NCI-H1092 (cell line): ENCODE results near the gene DOCK1.

Experiments used
- DNase-seq: peaks from one replicate; lab custom pipeline; 2025; lab: John Stamatoyannopoulos, UW

The DOCK1 gene

DNA sequence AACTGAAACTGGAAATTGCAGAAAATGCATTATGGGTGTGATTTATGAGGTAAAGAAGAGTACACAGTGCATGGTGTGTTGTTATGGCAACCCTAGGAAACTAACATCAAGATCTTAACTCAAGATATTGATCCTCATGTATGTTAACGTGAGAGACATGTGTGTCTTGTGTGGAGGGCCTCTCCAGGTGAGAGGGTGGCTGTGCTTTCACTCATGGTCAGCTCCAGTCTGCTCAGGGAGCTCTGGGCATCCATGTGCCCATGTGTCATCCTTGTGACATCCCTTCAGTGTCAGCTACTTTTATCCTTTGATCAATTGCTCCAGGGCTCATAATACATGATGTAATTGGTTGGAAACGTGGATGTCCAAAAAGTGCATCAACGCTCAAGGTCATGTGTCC, 316.1 kb downstream of the DOCK1 start:
- no peak for DNase-seq

DNA sequence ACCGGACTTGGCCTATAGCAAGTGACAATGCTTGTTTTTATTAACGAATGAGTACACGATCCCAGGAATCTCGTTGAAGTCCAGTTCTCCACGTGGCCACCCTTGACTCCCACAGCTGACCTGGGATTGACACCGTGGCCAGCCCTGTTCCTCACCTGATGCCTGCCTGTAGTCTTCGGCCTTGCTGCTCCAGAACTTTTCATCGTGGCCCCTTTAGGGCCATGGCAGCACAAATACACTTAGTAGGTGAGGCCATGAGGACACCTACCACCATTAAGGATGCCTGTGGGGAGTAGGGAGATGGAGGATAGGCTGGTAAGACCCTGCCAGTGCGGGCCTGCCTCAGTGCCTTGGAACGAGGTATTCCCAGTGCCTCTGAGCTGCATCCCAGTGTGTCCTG, 321.8 kb downstream of the DOCK1 start:
- no peak for DNase-seq

DNA sequence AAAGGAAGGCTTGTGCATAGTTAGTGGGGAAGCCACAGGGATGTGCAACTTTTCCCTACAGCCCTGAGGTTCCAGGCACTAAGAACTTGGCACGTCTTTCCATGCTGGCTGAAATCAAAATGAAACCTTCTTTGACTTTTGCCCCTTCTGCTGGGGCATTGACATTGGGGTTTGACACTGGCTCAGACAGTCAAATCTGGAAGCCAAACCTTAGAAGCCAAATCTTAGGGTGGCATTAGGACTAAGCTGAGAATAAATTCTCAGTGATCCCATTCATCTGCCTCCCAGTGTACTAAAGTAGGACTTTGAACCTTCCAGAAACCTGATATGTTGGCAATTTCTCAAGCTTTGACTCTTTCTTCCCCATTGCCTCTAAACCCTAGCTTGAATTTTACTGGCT, 322.4 kb downstream of the DOCK1 start:
- no peak for DNase-seq

DNA sequence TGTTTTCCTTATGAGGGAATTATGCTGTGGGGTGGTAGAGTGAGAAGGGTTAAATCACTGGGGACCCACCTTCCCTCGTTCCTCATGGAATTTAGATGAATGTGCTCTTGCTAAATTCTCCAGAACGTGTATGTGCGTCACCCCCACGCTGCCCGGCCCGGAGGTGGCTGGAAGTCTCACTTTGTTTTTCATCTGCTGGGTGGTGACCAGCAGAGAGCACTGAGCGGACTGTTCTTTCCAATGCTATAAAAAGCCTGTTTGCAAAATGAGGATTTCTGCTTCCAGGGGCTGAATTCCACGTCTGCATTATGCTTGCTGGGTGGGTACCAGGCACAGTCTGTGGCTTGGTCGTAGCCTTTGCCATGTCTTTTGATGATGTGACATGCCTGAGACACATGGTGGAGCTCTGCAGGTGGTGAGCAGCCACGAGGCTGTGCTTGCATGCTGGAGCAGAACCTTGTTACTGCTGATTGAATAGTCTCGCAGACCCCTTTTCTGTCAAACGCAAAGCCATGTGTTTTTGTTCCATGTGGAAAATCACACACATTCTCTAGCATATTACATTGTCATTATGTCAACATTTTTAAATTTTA, 323.1 kb downstream of the DOCK1 start:
- DNase-seq = no peak

DNA sequence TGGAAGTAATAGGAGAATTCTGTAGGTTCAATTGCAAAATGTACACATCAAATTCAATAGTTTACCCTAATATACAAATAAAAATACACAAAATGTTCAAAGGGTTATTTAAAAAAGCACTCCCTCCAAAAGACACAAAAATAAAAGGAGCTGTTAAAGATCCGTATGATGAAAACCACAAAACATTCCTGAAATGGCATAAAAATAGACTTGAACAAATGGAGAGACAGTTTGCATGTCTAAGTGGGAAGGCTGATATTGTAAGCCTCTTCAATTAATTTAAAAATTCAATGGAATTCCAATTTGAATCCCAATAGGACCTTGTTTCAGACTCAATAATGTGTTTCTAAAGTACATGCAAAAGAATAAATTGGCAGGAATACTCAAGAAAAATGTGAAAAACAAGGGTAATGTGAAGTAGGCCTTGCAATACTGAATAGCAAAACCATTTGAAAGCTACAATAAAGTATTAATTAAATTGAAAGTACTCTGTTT, 329.1 kb downstream of the DOCK1 start:
- no peak for DNase-seq

DNA sequence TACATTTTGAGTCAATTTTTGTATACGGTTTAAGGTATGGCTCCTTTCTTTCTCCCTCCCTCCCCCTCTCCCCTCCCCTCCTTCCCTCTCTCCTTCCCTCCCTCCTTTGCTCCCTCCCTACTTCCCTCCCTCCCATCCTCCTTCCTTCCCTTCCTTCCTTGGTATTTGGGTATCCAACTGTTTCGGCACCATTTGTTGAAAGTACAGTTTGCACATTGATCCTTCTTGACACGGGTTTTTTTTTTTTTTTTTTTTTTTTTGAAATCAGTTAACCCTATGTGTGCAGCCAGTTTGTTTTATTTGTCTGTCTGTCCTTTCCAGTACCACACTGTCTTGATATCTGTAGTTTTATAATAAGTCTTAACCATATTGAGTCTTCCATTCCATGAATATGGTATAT, 331.0 kb downstream of the DOCK1 start:
- DNase-seq = no peak

DNA sequence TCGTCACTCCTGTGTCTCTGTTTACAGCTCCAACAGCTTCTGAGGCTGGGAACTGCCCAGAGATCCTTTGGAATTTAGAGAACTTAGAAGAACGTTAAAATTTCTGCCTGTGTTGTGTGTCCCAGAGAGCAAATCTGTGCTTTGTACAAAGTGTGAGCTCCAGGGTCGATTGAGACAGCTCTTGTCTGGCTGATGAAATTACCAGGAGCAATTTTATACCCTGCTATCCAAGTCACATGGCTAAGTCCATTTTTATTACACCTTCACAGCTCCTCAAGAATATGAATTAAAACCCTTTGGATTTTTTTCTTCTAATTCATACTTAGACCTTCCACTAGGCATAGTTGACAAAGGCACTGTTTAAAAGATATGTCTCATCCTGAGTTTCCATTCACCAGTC, 337.7 kb downstream of the DOCK1 start:
- DNase-seq = no peak

DNA sequence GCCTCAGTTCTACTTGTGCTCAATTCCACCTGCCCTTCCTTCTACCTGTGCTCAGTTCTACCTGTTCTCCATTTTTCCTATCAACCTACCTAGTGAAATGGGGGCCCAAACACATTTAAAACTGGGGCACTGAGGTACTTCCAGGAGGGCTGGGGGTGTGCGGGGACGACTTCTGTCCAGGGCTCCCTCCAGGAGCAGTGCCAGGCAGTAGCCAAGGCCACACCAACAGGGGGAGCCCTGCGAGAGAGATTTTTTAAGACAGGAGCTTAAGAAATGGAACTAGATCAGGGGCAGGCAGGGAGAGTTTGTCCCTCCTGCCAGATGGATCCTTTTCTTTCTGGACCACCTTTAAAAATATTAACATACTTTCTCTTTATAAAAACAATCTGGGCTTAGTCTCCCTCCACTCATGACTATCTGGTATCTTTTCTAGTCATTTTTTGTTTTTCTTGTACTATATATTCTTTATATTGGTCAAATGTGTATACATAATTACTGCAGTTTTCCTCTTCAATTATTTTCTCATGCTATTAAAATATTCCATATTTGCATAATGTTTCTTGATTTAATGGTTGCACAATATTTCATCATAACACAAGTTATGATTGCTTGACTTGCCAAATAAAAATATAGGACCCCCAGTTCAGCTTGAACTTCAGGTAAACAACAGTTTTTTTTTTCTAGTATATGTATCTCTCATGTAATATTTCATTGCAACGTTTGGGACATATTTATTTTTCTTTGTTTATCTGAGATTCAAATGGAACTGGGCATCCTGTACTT, 338.5 kb downstream of the DOCK1 start:
- no peak for DNase-seq

DNA sequence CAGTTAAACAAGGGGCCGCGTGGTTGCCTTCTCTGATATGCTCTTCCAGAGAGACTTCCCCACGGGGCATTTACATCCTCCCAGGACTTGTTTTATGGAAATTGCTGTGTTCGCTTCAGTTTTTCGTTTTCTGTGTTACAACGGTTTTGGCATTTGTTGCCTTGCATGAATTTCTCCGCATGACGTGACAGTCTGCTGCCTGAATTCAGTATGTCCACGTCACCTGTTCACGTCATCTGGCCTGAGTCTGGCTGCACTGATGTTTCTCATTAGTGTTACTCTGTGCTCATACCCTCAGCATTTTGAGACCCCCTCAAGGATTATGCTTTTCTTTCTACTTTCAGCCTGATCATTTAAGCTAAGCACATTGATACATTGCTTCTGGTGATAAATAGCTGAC, 340.2 kb downstream of the DOCK1 start:
- DNase-seq = no peak

DNA sequence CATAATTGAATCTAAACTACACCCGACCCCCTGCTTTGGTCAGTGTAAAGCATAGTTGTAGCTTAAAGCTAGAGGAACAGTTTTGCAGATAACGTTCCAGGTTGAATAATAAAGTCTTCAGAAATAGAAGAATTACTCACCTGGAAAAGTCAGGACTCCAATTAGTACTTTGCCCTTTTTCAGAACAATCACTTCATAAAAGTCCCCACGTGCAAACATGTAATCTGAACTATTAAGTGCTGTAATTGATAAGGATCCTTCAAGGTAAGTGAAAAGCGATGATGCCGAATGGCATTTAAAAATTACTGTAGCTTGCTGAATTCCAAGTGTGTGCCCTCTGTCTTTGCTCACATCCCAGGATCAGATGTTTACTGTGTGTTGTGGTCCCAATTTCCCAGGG, 344.8 kb downstream of the DOCK1 start:
- no peak for DNase-seq

DNA sequence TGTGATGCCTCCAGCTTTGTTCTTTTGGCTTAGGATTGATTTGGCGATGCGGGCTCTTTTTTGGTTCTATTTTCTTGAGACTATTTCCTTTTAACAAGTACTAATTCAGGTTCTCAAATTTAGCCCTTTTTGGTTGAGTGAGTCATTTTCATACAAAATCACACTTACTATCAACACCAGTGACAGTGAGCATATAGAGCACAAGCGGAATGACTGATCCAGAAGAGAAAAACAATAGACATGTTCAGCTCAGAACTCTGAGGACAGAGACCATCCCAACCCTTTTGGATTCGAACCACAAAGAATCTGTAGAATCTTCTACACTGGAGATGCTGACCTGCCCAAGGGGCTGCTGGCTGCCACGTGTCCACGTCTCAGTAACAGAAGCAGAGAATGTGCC, 347.6 kb downstream of the DOCK1 start:
- no peak for DNase-seq

DNA sequence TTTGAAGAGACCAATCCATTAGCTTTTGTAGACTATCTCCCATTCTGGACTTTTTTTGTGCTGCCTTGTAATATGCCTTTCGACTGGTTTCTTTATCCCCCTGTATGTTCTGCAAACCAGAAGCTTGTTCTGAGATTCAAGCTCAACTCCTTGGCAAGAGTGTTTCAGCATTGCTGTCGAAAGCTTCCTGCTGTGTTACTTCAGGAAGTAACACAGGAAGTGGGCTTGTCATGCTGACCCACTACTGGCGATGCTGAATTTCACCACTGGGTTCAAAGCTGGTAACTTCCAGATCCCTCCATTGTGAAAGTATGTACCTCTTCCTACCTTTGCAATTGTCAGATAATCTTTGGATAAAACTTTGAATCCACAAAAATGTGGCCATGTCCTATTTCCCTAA, 349.0 kb downstream of the DOCK1 start:
- DNase-seq = no peak

DNA sequence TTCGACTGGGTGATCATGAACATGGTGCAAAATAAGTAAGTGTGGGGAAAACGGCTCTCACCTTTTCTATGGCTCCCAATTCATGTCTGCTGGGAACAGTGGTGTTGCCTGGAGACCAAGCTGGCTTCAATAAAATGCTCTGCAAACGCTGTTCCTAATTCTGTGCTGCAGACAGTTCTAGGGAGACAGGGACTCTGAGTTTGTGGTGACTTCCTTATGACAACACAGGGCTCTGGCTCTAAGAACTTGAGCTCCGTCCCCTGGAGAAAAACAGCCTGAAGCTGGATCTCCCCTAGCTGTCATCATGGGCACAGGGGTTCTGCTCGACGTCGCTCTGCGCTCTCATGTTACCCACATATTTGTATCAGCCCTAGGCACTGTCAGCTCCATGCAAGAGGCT, 352.2 kb downstream of the DOCK1 start:
- DNase-seq = no peak

DNA sequence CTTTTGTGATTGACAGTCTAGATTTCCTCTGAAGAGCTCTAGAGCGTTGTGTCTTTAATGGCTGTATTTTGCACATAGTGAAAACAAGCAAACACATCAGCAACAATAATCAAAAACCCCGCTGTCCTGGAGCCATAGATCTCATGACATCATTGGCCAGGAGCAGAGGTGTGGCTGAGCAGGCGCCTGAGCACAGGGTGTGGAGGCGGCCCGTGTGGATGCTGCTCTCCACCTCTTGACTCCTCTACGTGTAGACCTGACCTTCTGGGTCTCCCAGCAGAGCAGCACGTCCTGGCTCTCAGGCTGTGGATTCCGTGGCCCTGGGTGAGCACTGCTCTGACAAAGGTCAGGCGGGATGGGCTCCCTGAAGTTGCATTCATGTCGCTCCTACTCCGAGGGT, 354.1 kb downstream of the DOCK1 start:
- DNase-seq = no peak

DNA sequence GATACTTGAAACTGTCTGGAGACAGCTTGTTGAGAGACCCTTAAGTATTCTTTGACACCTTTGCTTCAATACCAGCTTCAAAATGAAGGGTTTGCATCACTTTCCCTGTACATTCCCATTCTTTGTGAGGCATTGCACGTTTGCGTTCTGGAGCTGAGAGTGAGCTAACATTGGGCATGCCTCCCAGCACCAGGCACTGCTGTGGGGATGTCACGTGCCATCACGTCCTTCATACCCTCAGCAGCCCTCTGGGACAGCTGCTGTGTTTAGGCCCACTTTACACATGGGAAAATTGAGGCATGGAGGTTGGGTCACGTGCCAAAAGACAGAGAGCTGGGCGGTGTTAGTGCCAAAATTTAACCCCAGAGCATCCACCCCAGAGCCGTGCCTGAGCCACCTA, 357.4 kb downstream of the DOCK1 start:
- no peak for DNase-seq

DNA sequence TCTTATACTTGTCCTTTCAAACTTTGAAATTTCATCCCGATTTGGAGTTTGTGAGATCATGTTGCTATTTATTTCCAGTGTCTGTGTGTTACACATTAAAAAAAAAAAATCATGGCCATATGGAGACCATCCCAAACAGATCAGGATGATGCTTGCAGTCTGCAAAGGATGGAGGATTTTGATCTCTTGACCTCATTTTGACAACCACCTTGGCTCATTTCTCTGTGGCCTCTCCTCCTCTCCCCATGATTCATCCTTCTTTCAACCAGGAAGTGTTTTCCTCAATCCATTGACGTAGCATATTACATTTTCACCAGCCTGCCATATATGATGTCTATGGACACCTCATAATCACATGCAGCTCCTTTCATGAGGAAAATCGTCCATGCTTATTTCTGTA, 360.1 kb downstream of the DOCK1 start:
- DNase-seq = no peak

DNA sequence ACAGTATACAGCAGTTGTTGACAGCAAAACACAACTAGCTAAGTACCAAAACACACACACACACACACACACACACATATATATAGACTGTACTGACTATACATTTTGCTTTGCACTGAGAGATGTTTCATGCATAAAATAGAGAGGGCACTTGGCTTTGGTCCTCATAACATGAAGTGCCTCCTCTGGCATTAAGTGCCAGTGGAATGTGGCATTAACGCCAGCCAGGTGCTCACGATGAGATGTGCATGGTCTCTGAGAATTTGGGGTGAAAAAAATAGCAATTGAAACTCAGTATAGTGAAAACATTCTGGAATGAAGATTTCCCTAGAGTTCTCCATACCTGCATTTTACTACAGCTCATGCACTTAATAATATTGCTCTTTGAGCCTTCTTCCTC, 361.2 kb downstream of the DOCK1 start:
- DNase-seq = no peak

DNA sequence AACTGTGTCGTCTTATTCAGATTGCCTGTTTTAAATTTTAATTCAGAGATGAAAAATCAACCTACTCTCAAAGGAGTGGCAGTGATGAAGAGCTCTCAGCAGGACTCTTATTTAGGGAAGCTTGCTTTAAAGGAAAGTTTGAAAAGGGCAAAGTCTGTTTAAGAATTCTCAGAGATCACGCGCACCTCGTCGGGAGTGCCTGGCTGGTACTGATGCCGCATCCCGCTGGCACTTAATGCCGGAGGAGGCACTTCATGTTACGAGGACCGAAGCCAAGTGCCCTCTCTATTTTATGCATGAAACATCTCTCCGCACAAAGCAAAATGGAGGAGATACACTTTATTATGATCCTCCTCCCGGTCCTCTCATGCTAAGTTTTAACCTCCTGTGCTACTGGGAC, 362.2 kb downstream of the DOCK1 start:
- no peak for DNase-seq

DNA sequence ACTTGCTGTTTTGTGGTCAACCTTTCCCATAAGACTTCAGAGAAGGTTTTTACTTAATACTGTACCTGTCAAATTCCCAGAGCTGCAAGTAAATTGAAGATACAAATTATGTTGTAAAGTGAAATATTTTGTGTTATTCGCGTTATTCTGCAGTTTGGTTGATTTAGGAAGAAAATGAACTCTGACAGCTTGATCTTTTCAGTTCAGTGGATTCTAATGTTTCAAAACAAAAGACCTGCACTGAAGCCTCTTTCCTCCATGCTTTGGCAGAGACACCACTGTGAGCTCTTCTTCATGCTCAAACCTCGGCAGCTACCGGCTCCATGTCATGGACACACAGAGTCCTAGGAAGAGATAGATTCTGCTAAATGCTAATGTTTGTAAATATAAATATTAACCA, 366.8 kb downstream of the DOCK1 start:
- DNase-seq = no peak

DNA sequence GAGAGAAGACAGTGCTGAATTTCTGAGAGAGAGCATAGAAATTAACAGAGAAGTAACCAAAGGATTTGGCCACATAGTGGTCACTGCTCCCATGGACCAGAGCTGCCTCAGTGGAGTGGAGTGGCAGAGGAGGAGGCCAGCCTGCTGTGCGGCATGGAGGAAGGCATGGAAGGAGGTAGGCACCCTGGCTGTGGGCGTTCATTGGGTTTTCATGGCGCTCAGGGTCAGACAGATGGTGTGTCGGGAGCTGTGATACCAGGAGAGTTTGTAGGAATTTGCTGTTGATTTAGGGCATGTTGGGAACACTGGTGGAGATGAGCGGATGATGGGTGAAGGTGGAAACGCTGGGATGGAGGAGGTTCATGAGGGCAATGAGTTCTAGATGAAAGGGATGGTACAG, 370.0 kb downstream of the DOCK1 start:
- no peak for DNase-seq

DNA sequence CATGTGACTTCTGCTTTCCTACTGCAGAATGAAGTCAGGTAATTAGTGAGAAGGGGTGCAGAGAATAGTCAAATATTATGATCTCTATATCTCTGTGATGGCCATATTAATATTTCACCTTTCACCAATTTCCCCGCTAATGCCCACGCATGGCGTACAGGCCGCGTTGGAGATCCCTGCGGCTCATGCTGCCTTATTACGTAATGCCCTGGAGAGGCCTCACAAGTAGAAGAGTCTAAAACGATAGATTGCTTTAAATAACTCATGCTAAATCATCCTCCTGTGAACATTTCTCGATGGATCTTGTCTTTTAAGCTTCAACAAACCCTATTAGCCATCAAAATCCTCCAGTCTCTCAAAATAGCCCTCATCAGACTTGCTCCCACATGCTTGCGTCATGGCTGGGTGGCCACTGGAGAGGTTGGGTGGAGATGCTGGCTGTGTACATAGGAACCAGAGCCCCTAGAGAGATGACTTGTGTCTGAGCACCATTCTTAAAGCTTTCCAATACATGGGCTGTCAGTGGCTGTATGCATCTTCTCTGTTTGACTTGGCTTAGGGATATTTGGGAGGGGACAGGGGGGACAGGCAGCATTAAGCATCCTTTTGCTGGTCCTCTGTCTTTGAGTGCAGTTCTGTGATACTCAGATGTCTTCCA, 370.7 kb downstream of the DOCK1 start:
- no peak for DNase-seq

DNA sequence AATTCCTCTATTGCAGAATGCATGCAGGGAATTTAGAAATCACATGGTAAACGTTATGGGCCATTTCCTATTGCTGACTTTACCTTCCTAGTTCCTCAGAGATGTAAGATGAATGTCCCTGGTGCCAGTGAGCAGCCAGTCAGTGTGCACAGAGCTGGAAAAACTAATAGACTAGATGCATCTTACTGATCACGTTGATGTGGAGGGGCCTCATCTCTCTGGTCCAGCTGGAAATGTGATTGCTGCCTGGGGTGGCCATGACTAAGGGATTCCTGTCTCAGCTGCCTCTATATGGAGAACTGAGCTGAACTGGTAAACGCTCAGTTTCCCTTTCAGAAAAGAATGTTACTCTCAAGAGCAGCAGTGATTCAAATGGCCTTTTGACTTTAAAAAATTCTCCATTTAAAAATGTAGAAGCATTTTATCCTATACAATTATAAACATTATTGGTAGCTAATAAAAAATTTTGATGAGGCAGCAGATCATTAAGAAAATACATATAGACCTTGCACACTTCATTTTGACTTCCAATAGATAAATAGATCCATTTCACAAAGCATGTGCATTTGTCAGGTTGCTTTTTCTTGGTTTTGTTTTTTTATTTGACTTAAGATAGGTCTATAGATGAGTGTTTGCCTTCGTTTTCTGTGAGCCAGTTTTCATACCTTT, 371.7 kb downstream of the DOCK1 start:
- no peak for DNase-seq

DNA sequence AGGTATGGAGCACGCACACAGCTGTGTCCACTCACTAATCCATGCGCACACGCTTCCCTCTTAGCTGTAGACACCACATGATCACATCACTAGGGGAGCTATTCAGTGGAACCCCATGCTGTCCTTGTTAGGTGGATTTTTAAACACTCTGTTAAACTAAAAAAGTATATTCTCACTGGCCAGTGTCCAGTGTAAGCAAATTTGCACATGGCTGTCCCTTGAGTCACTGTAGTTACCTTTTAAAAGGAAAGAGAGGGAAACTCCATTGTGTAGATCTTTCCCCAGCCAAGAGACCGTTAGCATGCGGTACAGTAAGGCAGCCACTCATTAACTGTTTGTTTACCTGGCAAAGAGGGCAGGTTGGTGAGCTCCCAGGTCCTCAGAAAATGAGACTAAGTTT, 372.8 kb downstream of the DOCK1 start:
- DNase-seq = peak; percentile 71
